GM12878 (cell line): Measurements from ENCODE around the gene DPAGT1. TPM values are rescaled to one million over a fixed set of nuclear protein-coding genes. Genes with fewer than 3 reads are reported as not detected.

Experiments used
- BACH1 ChIP-seq: fragments of 450-650 bp; IDR thresholded peaks from 2 replicates; pipeline ENCODE4 v1.6.1; 2017; ENCODE audit warnings: mild to moderate bottlenecking, borderline replicate concordance
- CBFB ChIP-seq: IDR thresholded peaks from 2 replicates; pipeline ENCODE4 v1.6.1; 2016; ENCODE audit warnings: antibody characterized with exemption, low read depth
- HDAC6 ChIP-seq: fragments of 200-600 bp; sonication (generic); IDR thresholded peaks from one replicate; pipeline ENCODE4 v1.8.0; 2017; ENCODE audit warnings: antibody characterized with exemption; ENCODE audit not compliant: unreplicated experiment
- IKZF1 ChIP-seq: fragments of 450-650 bp; conservative IDR thresholded peaks from 2 replicates; pipeline ENCODE4 v1.6.1; 2017; ENCODE audit warnings: antibody characterized with exemption, mild to moderate bottlenecking
- JUNB ChIP-seq: IDR thresholded peaks from 2 replicates; pipeline ENCODE4 v1.6.1; 2016; ENCODE audit warnings: antibody characterized with exemption, mild to moderate bottlenecking
- NBN ChIP-seq: fragments of 450-650 bp; IDR thresholded peaks from 2 replicates; pipeline ENCODE4 v1.6.1; 2016
- NFXL1 ChIP-seq: fragments of 450-650 bp; IDR thresholded peaks from 2 replicates; pipeline ENCODE4 v1.6.1; 2017; ENCODE audit warnings: antibody characterized with exemption, mild to moderate bottlenecking, borderline replicate concordance
- POLR2AphosphoS2 ChIP-seq: IDR thresholded peaks from 2 replicates; pipeline ENCODE4 v1.6.1; 2011; ENCODE audit warnings: low read depth, mild to moderate bottlenecking, low read length, improper control_type of control experiment, moderate library complexity
- PRDM15 ChIP-seq: fragments of 450-650 bp; formaldehyde crosslinking; IDR thresholded peaks from 2 replicates; pipeline ENCODE4 v1.4.0; 2020; ENCODE audit warnings: mild to moderate bottlenecking, moderate library complexity
- RFX5 ChIP-seq: IDR thresholded peaks from 2 replicates; pipeline ENCODE4 v1.6.1; 2011; ENCODE audit warnings: low read depth, low read length, improper control_type of control experiment
- SIX5 ChIP-seq: IDR thresholded peaks from 2 replicates; pipeline ENCODE4 v1.6.1; 2011; ENCODE audit warnings: mild to moderate bottlenecking, low read depth, low read length, moderate library complexity; ENCODE audit not compliant: severe bottlenecking
- SMAD1 ChIP-seq: fragments of 450-650 bp; IDR thresholded peaks from 2 replicates; pipeline ENCODE4 v1.6.1; 2018; ENCODE audit warnings: mild to moderate bottlenecking, low read depth; ENCODE audit not compliant: partially characterized antibody
- SREBF1 ChIP-seq: IDR thresholded peaks from 2 replicates; pipeline ENCODE4 v1.6.1; 2012; ENCODE audit warnings: mild to moderate bottlenecking, low read length
- TCF7 ChIP-seq: IDR thresholded peaks from 2 replicates; pipeline ENCODE4 v1.6.1; 2014; ENCODE audit warnings: antibody characterized with exemption, borderline replicate concordance
- ZBED1 ChIP-seq: IDR thresholded peaks from 2 replicates; pipeline ENCODE4 v1.6.1; 2016; ENCODE audit warnings: borderline replicate concordance
- ZNF217 ChIP-seq: fragments of 450-650 bp; IDR thresholded peaks from 2 replicates; pipeline ENCODE4 v1.6.1; 2017; ENCODE audit warnings: antibody characterized with exemption, mild to moderate bottlenecking
- ZNF24 ChIP-seq: fragments of 450-650 bp; IDR thresholded peaks from 2 replicates; pipeline ENCODE4 v1.6.1; 2017; ENCODE audit warnings: antibody characterized with exemption, mild to moderate bottlenecking
- polyA plus RNA-seq, 11 experiments: library from polyadenylated mRNA; depleted of rRNA in 4 of 11; unstranded in 6 of 11; stranded (reverse) in 5 of 11; fragments of >200 nt; fragmentation: Nextera tagmentation in 4 of 11; fragmentation: Illumina TruSeq in 1 of 11; extraction: Ambion mirVana in 4 of 11; extraction: Trizol in 1 of 11; gene quantifications; 1 replicate in 1 of 11; 2 replicates in 10 of 11; pipeline versions ENCODE4 v1.2.1 to v1.2.3, GENCODE V29; 2011 to 2016; ENCODE audit warnings: inconsistent platforms in 2 of 11, missing spikeins in 2 of 11, low read depth in 1 of 11
- total RNA-seq, 4 experiments: library from RNA; depleted of rRNA in 3 of 4; stranded (reverse); fragments of >200 nt in 3 of 4; fragmentation: Illumina TruSeq in 1 of 4; extraction: Trizol in 1 of 4; gene quantifications; 2 replicates each; pipeline versions ENCODE4 v1.2.1 to v1.2.3, GENCODE V29; 2013 to 2021
- TF ChIP-seq, protein P1 (sequence below): fragments of 450-650 bp; IDR thresholded peaks from 2 replicates; pipeline ENCODE4 v1.6.1; 2018; ENCODE audit warnings: mild to moderate bottlenecking, low read depth, moderate library complexity; ENCODE audit not compliant: partially characterized antibody
- TF ChIP-seq, protein P2 (sequence below): IDR thresholded peaks from 2 replicates; pipeline ENCODE4 v1.6.1; 2012; ENCODE audit warnings: improper control_type of control experiment, low read depth, low read length; ENCODE audit not compliant: insufficient replicate concordance

Gene DPAGT1
- total and polyA plus RNA-seq, 10 of the 15 experiments (the other 5 are each of a cell fraction or from before 2014, with no cell fraction given) = 20.5 to 95.6 (median 54.3) TPM

- no peak for TF ChIP-seq PRDM15
- TF ChIP-seq SMAD1 = peak; percentile 96
- TF ChIP-seq BACH1 = peak; percentile 97
- TF ChIP-seq ZNF217 = no peak
- peak; percentile 15 for TF ChIP-seq SIX5
- 0 out of 2 replicates have a peak, but pooled peaks have one; percentile 63 for TF ChIP-seq NBN
- peak; percentile 64 for TF ChIP-seq RFX5
- TF ChIP-seq, protein P1, sequence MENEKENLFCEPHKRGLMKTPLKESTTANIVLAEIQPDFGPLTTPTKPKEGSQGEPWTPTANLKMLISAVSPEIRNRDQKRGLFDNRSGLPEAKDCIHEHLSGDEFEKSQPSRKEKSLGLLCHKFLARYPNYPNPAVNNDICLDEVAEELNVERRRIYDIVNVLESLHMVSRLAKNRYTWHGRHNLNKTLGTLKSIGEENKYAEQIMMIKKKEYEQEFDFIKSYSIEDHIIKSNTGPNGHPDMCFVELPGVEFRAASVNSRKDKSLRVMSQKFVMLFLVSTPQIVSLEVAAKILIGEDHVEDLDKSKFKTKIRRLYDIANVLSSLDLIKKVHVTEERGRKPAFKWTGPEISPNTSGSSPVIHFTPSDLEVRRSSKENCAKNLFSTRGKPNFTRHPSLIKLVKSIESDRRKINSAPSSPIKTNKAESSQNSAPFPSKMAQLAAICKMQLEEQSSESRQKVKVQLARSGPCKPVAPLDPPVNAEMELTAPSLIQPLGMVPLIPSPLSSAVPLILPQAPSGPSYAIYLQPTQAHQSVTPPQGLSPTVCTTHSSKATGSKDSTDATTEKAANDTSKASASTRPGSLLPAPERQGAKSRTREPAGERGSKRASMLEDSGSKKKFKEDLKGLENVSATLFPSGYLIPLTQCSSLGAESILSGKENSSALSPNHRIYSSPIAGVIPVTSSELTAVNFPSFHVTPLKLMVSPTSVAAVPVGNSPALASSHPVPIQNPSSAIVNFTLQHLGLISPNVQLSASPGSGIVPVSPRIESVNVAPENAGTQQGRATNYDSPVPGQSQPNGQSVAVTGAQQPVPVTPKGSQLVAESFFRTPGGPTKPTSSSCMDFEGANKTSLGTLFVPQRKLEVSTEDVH = peak; percentile 62
- TF ChIP-seq ZNF24 = no peak
- TF ChIP-seq CBFB = peak; percentile 99
- TF ChIP-seq NFXL1 = no peak
- TF ChIP-seq HDAC6 = peak; percentile 96
- peak; percentile 100 for TF ChIP-seq POLR2AphosphoS2
- TF ChIP-seq SREBF1 = no peak
- TF ChIP-seq, protein P2, sequence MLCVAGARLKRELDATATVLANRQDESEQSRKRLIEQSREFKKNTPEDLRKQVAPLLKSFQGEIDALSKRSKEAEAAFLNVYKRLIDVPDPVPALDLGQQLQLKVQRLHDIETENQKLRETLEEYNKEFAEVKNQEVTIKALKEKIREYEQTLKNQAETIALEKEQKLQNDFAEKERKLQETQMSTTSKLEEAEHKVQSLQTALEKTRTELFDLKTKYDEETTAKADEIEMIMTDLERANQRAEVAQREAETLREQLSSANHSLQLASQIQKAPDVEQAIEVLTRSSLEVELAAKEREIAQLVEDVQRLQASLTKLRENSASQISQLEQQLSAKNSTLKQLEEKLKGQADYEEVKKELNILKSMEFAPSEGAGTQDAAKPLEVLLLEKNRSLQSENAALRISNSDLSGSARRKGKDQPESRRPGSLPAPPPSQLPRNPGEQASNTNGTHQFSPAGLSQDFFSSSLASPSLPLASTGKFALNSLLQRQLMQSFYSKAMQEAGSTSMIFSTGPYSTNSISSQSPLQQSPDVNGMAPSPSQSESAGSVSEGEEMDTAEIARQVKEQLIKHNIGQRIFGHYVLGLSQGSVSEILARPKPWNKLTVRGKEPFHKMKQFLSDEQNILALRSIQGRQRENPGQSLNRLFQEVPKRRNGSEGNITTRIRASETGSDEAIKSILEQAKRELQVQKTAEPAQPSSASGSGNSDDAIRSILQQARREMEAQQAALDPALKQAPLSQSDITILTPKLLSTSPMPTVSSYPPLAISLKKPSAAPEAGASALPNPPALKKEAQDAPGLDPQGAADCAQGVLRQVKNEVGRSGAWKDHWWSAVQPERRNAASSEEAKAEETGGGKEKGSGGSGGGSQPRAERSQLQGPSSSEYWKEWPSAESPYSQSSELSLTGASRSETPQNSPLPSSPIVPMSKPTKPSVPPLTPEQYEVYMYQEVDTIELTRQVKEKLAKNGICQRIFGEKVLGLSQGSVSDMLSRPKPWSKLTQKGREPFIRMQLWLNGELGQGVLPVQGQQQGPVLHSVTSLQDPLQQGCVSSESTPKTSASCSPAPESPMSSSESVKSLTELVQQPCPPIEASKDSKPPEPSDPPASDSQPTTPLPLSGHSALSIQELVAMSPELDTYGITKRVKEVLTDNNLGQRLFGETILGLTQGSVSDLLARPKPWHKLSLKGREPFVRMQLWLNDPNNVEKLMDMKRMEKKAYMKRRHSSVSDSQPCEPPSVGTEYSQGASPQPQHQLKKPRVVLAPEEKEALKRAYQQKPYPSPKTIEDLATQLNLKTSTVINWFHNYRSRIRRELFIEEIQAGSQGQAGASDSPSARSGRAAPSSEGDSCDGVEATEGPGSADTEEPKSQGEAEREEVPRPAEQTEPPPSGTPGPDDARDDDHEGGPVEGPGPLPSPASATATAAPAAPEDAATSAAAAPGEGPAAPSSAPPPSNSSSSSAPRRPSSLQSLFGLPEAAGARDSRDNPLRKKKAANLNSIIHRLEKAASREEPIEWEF = peak; percentile 36
- TF ChIP-seq ZBED1 = peak; percentile 97
- TF ChIP-seq JUNB = no peak
- no peak; the same call in 1 of the 2 replicates for TF ChIP-seq TCF7
- peak; percentile 72 for TF ChIP-seq IKZF1
These were observed 6.4 kb downstream of the DPAGT1 start (continued) for GRCh38 chr11:119095066-119095880.
